Activated CD4-positive, alpha-beta T cell treated with anti-CD3 and anti-CD28 coated beads for 1 hour (primary cell): ENCODE measurements around the gene RSPH6A.
"Not testable (repeated sequence)": the region's sequence is repeated elsewhere in the genome, so short reads cannot be mapped to it uniquely, and the experiment has no call there.

Experiments used
- DNase-seq: peaks from one replicate; pipeline ENCODE4 v3.0.0-alpha.2; 2020

RSPH6A gene

GRCh38 chr19:45799541-45799940 is 15.6 kb downstream of the RSPH6A start:
- DNase-seq, result not testable (repeated sequence)

- DNase-seq, result peak; percentile 48
Observed at GRCh38 chr19:45798995-45799517, 16.1 kb downstream of the RSPH6A start.

GRCh38 chr19:45794627-45795026 is 20.5 kb downstream of the RSPH6A start:
- no peak for DNase-seq

GRCh38 chr19:45793876-45794275 is 21.2 kb downstream of the RSPH6A start:
- no peak for DNase-seq

GRCh38 chr19:45793178-45793564 is 21.9 kb downstream of the RSPH6A start:
- no peak for DNase-seq

GRCh38 chr19:45792470-45793177 is 22.5 kb downstream of the RSPH6A start, which contains the start of gene DMWD:
TSS of gene DMWD (minus strand) at chr19:45792845. CDS start at chr19:45792756, 89 bp downstream.
- DNase-seq, result peak; percentile 99

- DNase-seq, result no peak
Observed at GRCh38 chr19:45791744-45792469, 23.2 kb downstream of the RSPH6A start.

- no peak for DNase-seq
Observed at GRCh38 chr19:45790942-45791341, 24.2 kb downstream of the RSPH6A start.

GRCh38 chr19:45789035-45789786 is 25.9 kb downstream of the RSPH6A start:
- DNase-seq, result no peak

GRCh38 chr19:45786533-45786894 is 28.6 kb downstream of the RSPH6A start:
- DNase-seq, result no peak

GRCh38 chr19:45785781-45786532 is 29.2 kb downstream of the RSPH6A start:
- DNase-seq, result no peak

GRCh38 chr19:45785097-45785496 is 30.0 kb downstream of the RSPH6A start:
- DNase-seq, result no peak

- DNase-seq, result no peak
Observed at GRCh38 chr19:45784096-45784495, 31.0 kb downstream of the RSPH6A start.

- no peak for DNase-seq
Observed at GRCh38 chr19:45782820-45783785, 32.0 kb downstream of the RSPH6A start.

- DNase-seq, result no peak
Observed at GRCh38 chr19:45782162-45782691, 32.9 kb downstream of the RSPH6A start, which contains the start of gene DMPK. TSS of gene DMPK (minus strand) at chr19:45782490. CDS start at chr19:45782352, 138 bp downstream.

- no peak for DNase-seq
Observed at GRCh38 chr19:45781214-45782161, 33.6 kb downstream of the RSPH6A start.

- no peak for DNase-seq
Observed at GRCh38 chr19:45780448-45781213, 34.5 kb downstream of the RSPH6A start.

GRCh38 chr19:45780146-45780447 is 35.0 kb downstream of the RSPH6A start:
- no peak for DNase-seq
